Trophoblast cell (in vitro differentiated cells and primary cell): ENCODE measurements around the gene POLR2C.
A peak's percentile ranks its signal among the peaks of the same experiment; 100 is the strongest.

Experiments used
- DNase-seq, 2 donors: peaks; one replicate each; pipeline ENCODE4 v3.0.0-alpha.2; 2016
- H2AFZ ChIP-seq: 2 replicates; pipeline ENCODE4 v1.6.1; 2013; ENCODE audit warnings: low read length, moderate library complexity, mild to moderate bottlenecking; ENCODE audit not compliant: insufficient read depth, poor library complexity
- H2AK5ac ChIP-seq: 2 replicates; pipeline ENCODE4 v1.6.1; 2013; ENCODE audit warnings: mild to moderate bottlenecking, low read length
- H2BK120ac ChIP-seq: 2 replicates; pipeline ENCODE4 v1.6.1; 2013; ENCODE audit warnings: low read length, mild to moderate bottlenecking, moderate library complexity; ENCODE audit not compliant: insufficient read depth, poor library complexity
- H2BK12ac ChIP-seq: 2 replicates; pipeline ENCODE4 v1.6.1; 2013; ENCODE audit warnings: mild to moderate bottlenecking, low read length, moderate library complexity
- H2BK5ac ChIP-seq: 2 replicates; pipeline ENCODE4 v1.6.1; 2013; ENCODE audit warnings: low read length, low read depth, moderate library complexity, mild to moderate bottlenecking; ENCODE audit not compliant: poor library complexity
- H3K14ac ChIP-seq: 2 replicates; pipeline ENCODE4 v1.6.1; 2013; ENCODE audit warnings: mild to moderate bottlenecking, low read length
- H3K18ac ChIP-seq: 2 replicates; pipeline ENCODE4 v1.6.1; 2013; ENCODE audit warnings: mild to moderate bottlenecking, low read length
- H3K23ac ChIP-seq: 2 replicates; pipeline ENCODE4 v1.6.1; 2013; ENCODE audit warnings: low read length
- H3K27ac ChIP-seq: 2 replicates; pipeline ENCODE4 v1.5.1; 2013; ENCODE audit warnings: low read depth, mild to moderate bottlenecking, inconsistent platforms, low read length, moderate library complexity
- H3K27me3 ChIP-seq: 2 replicates; pipeline ENCODE4 v1.6.1; 2013; ENCODE audit warnings: inconsistent platforms, mild to moderate bottlenecking, low read length, moderate library complexity; ENCODE audit not compliant: insufficient read depth
- H3K36me3 ChIP-seq, 2 experiments: 1 replicate in 1 of 2; 2 replicates in 1 of 2; pipeline ENCODE4 v1.6.1; 2013; ENCODE audit warnings: low read length in 2 of 2, mild to moderate bottlenecking in 2 of 2, moderate library complexity in 1 of 2; ENCODE audit not compliant: insufficient read depth in 2 of 2, control insufficient read depth in 1 of 2
- H3K4ac ChIP-seq: 2 replicates; pipeline ENCODE4 v1.6.1; 2013; ENCODE audit warnings: low read depth, mild to moderate bottlenecking, low read length, moderate library complexity
- H3K4me1 ChIP-seq, 2 experiments: 1 replicate in 1 of 2; 2 replicates in 1 of 2; pipeline ENCODE4 v1.6.1; 2013; ENCODE audit warnings: low read length in 2 of 2, mild to moderate bottlenecking in 2 of 2, moderate library complexity in 1 of 2; ENCODE audit not compliant: insufficient read depth in 2 of 2, control insufficient read depth in 1 of 2
- H3K4me2 ChIP-seq: 2 replicates; pipeline ENCODE4 v1.6.1; 2013; ENCODE audit warnings: inconsistent platforms, mild to moderate bottlenecking, low read length, moderate library complexity
- H3K4me3 ChIP-seq: 2 replicates; pipeline ENCODE4 v1.5.1; 2013; ENCODE audit warnings: mild to moderate bottlenecking, low read depth, low read length, inconsistent platforms
- H3K79me1 ChIP-seq: one replicate; pipeline ENCODE4 v1.6.1; 2013; ENCODE audit warnings: low read length
- H3K79me2 ChIP-seq: 2 replicates; pipeline ENCODE4 v1.6.1; 2013; ENCODE audit warnings: low read length, mild to moderate bottlenecking; ENCODE audit not compliant: control insufficient read depth, insufficient read depth, poor library complexity
- H3K9ac ChIP-seq: 2 replicates; pipeline ENCODE4 v1.6.1; 2013; ENCODE audit warnings: mild to moderate bottlenecking, low read length
- H3K9me3 ChIP-seq: 2 replicates; pipeline ENCODE4 v1.6.1; 2013; ENCODE audit warnings: low read depth, mild to moderate bottlenecking, control low read depth, inconsistent platforms, low read length; ENCODE audit not compliant: insufficient read depth
- H4K12ac ChIP-seq: 2 replicates; pipeline ENCODE4 v1.6.1; 2013; ENCODE audit warnings: low read depth, mild to moderate bottlenecking, low read length, moderate library complexity
- H4K8ac ChIP-seq: 2 replicates; pipeline ENCODE4 v1.6.1; 2013; ENCODE audit warnings: low read depth, mild to moderate bottlenecking, low read length, moderate library complexity
- H4K91ac ChIP-seq: one replicate; pipeline ENCODE4 v1.6.1; 2013; ENCODE audit warnings: low read depth, mild to moderate bottlenecking, low read length, moderate library complexity
- WGBS: extraction: QIAGEN DNeasy Blood & Tissue Kit; methylation state at CpG from one replicate; pipeline ENCODE4 v1.1.7; 2013; ENCODE audit warnings: missing lambda C conversion rate; ENCODE audit not compliant: insufficient read length, insufficient coverage; ENCODE audit errors: extremely low coverage; 5-methylcytosine and 5-hydroxymethylcytosine counted together

Gene POLR2C

DNA sequence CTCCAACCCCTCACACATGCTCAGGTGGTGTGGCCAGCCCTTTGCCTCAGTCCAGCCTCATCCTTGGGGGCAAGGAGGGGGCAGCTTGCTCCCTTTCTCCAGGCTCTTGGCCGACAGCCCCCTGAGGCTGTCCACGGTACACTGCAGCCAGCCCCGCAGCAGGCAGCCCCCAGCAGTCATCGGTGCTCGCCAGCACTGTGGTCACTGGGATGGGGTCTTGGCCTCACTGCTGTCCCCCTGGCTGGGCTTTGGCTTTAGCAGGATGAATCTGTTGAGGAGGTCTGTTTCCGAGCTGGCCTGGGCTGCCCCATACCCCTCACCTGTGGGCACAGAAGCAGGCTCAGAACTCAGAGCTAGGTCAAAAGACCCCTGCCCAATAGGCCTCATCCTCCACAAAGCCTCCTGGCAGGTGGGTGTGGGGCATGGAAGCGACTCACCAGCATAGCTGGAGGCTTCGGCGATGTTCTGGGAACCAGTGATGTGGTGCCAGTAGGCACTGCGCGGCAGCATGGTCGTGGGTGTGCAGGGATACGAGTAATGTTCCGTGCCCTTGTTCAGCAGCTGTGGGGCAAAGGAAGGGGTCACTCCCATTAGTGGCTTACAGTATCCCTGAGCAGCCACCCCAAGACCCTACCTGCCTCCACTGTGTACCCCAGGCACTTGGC is 10.8 kb downstream of the POLR2C start:
- H4K12ac ChIP-seq: no peak overlapping the region
- peak overlapping the region; percentile 55 for H3K27ac ChIP-seq
- WGBS: no CpG with 5 or more reads among the region's 14 CpGs
- peaks cover 83 to 94% of the 10 kb centered on the region in 2 experiments for H3K36me3 ChIP-seq
- no peak overlapping the region for H3K9ac ChIP-seq
- no peak overlapping the region for H4K8ac ChIP-seq
- no peak overlapping the region for H3K4me3 ChIP-seq
- H3K79me1 ChIP-seq: peaks cover 17% of the 10 kb centered on the region
- no peak overlapping the region for H2BK12ac ChIP-seq
- no peak overlapping the region for H3K4ac ChIP-seq
- H2AFZ ChIP-seq: no peak overlapping the region
- H3K4me2 ChIP-seq: no peak overlapping the region
- H3K14ac ChIP-seq: no peak overlapping the region
- H3K4me1 ChIP-seq: peaks cover 32 to 35% of the 10 kb centered on the region in 2 experiments
- peaks cover 14% of the 10 kb centered on the region for H3K79me2 ChIP-seq
- H2BK120ac ChIP-seq: no peak overlapping the region
- H3K9me3 ChIP-seq: peaks cover 3% of the 10 kb centered on the region
- H2AK5ac ChIP-seq: no peak overlapping the region
- H3K27me3 ChIP-seq: no peaks in the 10 kb centered on the region
- H2BK5ac ChIP-seq: no peak overlapping the region
- no peak overlapping the region for H3K23ac ChIP-seq
- no peak overlapping the region for H3K18ac ChIP-seq
- DNase-seq: no peak
- H4K91ac ChIP-seq: no peak overlapping the region

DNA sequence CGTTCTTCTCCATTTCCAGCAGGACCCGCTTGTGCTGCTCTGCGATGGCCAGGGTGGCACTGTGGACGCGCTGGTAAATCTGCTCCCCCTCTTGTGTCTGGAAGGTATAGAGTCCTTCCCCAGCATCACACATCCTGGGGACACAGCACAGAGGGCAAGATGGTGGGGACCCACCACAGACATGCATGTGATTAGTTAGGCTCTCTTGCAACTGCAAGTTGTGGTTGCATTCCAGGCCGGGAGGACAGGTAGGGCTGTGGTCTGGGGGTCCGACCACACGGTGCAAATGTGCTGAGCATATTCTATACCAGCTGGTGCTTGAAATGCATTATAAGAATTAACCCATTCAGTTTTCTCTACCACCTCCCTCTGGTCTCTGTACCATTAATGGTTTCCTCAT is 11.4 kb downstream of the POLR2C start:
- peaks cover 19% of the 10 kb centered on the region for H3K79me2 ChIP-seq
- no peak overlapping the region for H2BK12ac ChIP-seq
- H4K91ac ChIP-seq: no peak overlapping the region
- H3K36me3 ChIP-seq: peaks cover 89 to 97% of the 10 kb centered on the region in 2 experiments
- H3K14ac ChIP-seq: no peak overlapping the region
- H2BK5ac ChIP-seq: no peak overlapping the region
- no peak overlapping the region for H3K4me2 ChIP-seq
- H2AFZ ChIP-seq: no peak overlapping the region
- peaks cover 23% of the 10 kb centered on the region for H3K79me1 ChIP-seq
- no peak overlapping the region for H2BK120ac ChIP-seq
- H4K12ac ChIP-seq: no peak overlapping the region
- no peak overlapping the region for H4K8ac ChIP-seq
- peak overlapping the region; percentile 35 for H3K27ac ChIP-seq
- peaks cover 3% of the 10 kb centered on the region for H3K9me3 ChIP-seq
- no peak overlapping the region for H3K9ac ChIP-seq
- no peak overlapping the region for H3K4me3 ChIP-seq
- H3K27me3 ChIP-seq: no peaks in the 10 kb centered on the region
- WGBS: no CpG with 5 or more reads among the region's 8 CpGs
- H3K18ac ChIP-seq: no peak overlapping the region
- no peak for DNase-seq
- no peak overlapping the region for H3K4ac ChIP-seq
- H2AK5ac ChIP-seq: no peak overlapping the region
- peaks cover 38 to 40% of the 10 kb centered on the region in 2 experiments for H3K4me1 ChIP-seq
- H3K23ac ChIP-seq: no peak overlapping the region

DNA sequence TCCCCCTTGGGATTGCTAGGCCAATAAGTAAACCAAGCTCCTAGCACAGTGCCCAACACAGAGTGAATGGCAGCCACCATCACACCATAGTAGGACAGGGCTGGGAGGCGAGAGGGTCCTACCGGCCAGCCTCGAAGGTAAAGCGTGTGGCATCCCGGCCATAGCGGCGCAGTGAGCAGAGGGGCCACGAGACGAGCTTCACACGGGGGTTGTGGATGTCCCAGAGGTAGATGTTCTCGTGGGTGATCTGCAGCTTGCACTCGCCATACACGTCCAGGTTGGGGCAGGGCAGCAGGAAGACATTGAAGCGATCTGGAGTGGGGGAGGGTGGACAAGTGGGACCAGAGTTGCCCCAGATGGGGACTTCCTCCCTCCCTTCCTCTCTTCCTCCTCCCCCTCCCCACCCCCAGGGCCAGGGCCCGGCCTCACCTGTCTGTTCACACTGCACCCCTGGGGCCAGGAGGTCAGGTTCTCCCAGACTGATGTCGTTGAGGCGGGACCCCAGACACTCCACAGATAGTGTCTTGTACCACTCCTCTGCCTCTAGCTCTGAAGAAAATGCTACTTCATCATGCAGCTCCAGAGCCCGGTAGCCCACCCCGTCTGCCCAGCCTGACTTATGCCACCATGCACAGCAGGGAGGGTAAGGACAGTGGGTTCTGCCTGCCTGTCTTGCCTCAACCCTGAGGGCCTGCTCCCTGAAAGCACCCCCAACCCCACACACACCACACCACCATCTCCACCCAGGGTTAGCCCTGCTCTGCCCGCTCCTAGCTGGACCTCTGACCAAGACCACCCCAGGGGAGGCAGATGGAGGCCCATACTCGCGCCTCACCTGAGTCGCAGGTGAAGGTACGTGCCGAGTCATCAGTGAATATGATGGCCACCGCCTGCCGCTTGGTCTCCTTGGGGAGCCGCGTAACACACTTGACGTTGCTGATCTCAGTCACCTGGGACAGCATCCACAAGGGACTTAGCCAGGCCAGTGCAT is 12.5 kb downstream of the POLR2C start:
- Histone ChIP-seq H2BK12ac (no peak overlapping the region), H3K9me3 (peaks cover 3% of the 10 kb centered on the region), H3K79me1 (peaks cover 32% of the 10 kb centered on the region), H2BK5ac (no peak overlapping the region), H3K27ac (peak overlapping the region; percentile 72), H3K14ac (no peak overlapping the region), H2AK5ac (no peak overlapping the region), H4K91ac (no peak overlapping the region), H4K12ac (no peak overlapping the region), H3K79me2 (peaks cover 27% of the 10 kb centered on the region), H3K4me1 (peaks cover 47 to 49% of the 10 kb centered on the region in 2 experiments), H3K9ac (no peak overlapping the region), H3K36me3 (peaks cover 87 to 97% of the 10 kb centered on the region in 2 experiments), H3K4me3 (no peak overlapping the region), H3K18ac (peak overlapping the region; percentile 23), H4K8ac (peak overlapping the region; percentile 0), H3K27me3 (no peaks in the 10 kb centered on the region), H2BK120ac (no peak overlapping the region), H3K4ac (no peak overlapping the region), H3K4me2 (no peak overlapping the region), H2AFZ (no peak overlapping the region), H3K23ac (no peak overlapping the region)
- no peak for DNase-seq
- WGBS: no CpG with 5 or more reads among the region's 30 CpGs

DNA sequence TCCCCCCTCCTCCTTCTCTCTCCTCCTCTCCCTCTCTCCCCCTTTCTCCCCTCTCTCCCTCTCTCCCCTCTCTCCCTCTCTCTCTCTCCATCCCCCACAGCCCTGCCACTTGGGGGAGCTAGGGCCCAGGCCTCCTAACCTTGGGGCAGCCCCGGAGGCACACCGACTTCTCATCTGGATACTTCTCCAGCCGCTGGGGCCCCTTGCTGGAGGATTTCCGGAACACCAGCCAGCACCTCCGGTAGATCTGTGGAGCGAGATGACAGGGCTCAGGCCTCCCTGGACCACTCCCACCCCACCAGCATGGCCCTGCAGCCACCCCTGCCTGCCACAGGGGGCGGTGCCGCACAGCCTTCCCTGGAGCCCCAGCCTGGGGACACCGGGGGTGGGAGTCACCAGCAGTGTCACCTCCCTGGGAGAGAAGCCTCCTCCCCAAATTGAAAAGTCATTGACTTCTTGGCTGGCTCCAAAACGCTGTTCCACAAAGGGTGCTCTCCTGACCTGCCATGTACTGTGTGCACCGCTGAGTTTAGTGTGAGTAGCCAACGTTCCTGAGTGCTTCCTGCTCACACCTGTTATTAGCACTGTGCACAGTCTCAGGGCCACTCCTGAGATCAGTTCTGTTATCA is 13.3 kb downstream of the POLR2C start:
- Histone ChIP-seq H2AFZ (no peak overlapping the region), H4K8ac (peak overlapping the region; percentile 32), H4K12ac (no peak overlapping the region), H3K79me2 (peaks cover 31% of the 10 kb centered on the region), H3K36me3 (peaks cover 85 to 95% of the 10 kb centered on the region in 2 experiments), H2AK5ac (no peak overlapping the region), H3K18ac (peak overlapping the region; percentile 18), H3K9ac (peak overlapping the region; percentile 14), H4K91ac (no peak overlapping the region), H3K4me2 (peak overlapping the region; percentile 11), H3K14ac (peak overlapping the region; percentile 7), H3K4me3 (no peak overlapping the region), H2BK5ac (no peak overlapping the region), H3K79me1 (peaks cover 39% of the 10 kb centered on the region), H2BK12ac (no peak overlapping the region), H3K27ac (peak overlapping the region; percentile 70), H3K4ac (no peak overlapping the region), H3K27me3 (no peaks in the 10 kb centered on the region), H3K23ac (no peak overlapping the region), H2BK120ac (no peak overlapping the region), H3K4me1 (peaks cover 54 to 58% of the 10 kb centered on the region in 2 experiments), H3K9me3 (peaks cover 3% of the 10 kb centered on the region)
- peak; percentile 42 to 57 for DNase-seq
- WGBS: no CpG with 5 or more reads among the region's 12 CpGs
